GM18499 (cell line): Measurements from ENCODE around the gene TMEM151A.
"Not testable (repeated sequence)": the region's sequence is repeated elsewhere in the genome, so short reads cannot be mapped to it uniquely, and the experiment has no call there.

ENCODE experiments used
- ATAC-seq: cut with Tn5 transposase; IDR thresholded peaks from one replicate; pipeline ENCODE4 v1.9.1; 2021; ENCODE audit warnings: moderate number of reproducible peaks; ENCODE audit not compliant: insufficient read depth, unreplicated experiment

Gene TMEM151A

GRCh38 chr11:66291706-66292542, at the start of gene TMEM151A:
TMEM151A (plus strand) TSS chr11:66291894; CDS start chr11:66292014, 120 bp downstream.
- no peak for ATAC-seq

GRCh38 chr11:66242095-66242765, 49.5 kb upstream of the TMEM151A start:
- ATAC-seq = no peak

- ATAC-seq = no peak
Observed at GRCh38 chr11:66243782-66244535, 47.7 kb upstream of the TMEM151A start.

DNA sequence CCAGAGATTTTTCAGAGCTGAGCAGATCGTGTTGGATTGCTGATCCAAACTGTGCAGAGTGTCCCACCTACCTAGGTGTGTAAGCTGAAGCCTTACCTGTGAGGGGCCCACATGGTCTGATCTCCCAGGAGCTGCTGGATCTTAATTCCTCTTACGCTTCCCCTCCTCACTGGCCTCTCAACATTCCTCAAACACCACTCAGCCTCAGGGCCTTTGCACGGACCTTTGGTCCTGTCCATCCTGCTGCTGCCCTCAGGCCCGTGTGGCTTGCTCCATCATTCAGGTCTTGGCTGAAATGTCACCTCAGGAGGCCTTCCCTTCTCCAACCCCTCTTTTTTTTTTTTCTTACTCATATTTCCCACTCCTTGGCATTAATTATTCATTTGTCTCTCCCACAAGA, 44.4 kb upstream of the TMEM151A start:
- no peak for ATAC-seq

DNA sequence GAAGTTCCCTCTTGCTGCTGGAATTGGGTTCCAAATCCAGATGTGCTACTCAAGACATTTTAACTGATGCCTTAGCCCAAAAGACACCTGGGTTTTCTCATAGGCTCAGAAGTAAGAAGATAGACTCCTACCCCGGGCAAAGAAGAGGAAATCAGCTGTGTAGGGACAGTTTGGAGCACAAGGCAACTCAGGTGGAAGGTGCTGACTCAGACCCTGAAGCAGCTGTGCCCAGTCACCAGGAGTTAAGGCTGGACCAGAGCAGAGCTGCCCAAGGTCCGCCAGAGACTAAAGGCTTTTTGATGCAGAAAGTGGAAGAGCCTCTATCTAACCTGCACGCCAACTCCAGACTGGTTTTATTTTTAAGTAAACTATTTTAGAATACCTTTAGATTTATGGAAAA, 43.9 kb upstream of the TMEM151A start:
- ATAC-seq = no peak

- ATAC-seq = no peak
Observed at GRCh38 chr11:66248903-66249302, 42.8 kb upstream of the TMEM151A start.

DNA sequence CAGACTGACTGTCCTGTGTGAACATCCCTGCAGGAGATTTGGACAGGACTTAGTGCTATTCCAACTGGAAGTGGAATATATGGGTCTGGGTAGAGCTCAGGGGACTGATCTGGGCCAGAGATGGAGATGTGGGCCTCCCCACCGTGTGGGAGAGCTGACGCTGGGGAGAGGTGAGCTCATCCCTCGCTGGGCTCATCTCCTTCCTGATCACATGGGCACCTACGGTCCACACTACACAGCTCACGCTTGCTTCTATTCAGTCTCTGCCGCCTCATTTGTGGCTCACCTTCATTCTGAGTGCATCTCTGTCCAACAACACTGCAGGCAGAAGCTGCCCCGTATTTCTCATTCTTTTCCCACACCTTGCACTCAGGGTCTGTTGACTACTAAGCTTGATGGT, 39.9 kb upstream of the TMEM151A start:
- no peak for ATAC-seq

DNA sequence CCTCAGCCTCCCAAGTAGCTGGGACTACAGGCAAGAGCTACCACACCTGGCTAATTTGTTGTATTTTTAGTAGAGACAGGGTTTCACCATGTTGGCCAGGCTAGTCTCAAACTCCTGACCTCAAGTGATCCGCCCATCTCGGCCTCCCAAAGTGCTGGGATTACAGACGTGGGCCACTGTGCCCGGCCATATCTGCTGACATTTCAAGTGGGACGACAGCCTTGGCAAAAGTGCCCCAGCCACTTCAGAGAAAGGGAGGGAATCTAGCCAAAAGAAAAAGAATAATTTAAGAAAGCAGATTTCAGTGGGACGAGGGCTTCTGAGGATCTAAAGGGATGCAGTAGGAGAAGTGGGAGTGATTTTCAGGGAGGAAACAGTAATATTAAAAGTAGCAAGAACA, 38.6 kb upstream of the TMEM151A start:
- ATAC-seq = not testable (repeated sequence)

DNA sequence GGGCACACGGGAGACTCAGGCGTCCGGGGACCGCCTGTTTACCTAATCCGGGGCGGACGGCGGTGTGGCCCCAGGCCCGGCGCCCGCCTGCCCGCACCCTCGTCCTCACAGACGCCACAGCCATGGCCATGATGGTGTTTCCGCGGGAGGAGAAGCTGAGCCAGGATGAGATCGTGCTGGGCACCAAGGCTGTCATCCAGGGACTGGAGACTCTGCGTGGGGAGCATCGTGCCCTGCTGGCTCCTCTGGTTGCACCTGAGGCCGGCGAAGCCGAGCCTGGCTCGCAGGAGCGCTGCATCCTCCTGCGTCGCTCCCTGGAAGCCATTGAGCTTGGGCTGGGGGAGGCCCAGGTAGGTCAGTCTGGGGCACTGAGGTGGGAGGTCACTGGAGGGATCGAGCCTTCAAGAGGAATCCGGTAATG, 33.2 kb upstream of the TMEM151A start:
- ATAC-seq = no peak

DNA sequence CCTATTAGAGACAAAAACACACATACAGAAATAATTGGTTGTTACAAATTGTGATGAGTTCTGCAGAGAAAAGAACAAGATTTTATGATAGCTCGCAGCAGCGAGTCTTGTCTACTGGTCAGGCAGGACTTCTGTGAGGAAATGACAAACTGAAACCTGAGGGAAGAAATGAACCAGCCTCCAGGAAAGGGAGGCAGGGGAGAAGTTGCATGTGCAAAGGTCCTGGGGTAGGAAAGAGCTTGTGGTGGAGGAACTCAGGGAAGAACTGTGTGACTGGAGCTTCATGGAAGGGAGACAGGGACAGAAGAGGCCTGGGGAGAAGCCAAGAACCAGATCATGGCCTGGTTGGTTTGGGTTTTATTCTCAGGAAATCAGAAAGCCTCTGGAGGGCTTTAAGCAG, 32.5 kb upstream of the TMEM151A start:
- ATAC-seq = no peak

- no peak for ATAC-seq
Observed at GRCh38 chr11:66259956-66260355, 31.7 kb upstream of the TMEM151A start.

DNA sequence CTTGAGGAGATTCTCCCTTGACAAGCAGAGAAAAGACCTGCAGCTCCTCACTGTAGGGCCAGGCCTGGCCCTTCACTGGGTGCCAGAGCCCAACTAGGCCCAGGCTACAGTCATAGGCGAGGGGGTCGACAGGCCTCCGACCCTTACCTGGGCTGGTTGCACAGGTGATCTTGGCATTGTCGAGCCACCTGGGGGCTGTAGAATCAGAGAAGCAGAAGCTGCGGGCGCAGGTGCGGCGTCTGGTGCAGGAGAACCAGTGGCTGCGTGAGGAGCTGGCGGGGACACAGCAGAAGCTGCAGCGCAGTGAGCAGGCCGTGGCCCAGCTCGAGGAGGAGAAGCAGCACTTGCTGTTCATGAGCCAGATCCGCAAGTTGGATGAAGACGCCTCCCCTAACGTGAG, 30.1 kb upstream of the TMEM151A start:
- ATAC-seq = no peak

GRCh38 chr11:66262191-66262590, 29.5 kb upstream of the TMEM151A start:
- no peak for ATAC-seq

GRCh38 chr11:66262696-66263095, 29.0 kb upstream of the TMEM151A start:
- no peak for ATAC-seq

GRCh38 chr11:66263231-66263630, 28.5 kb upstream of the TMEM151A start:
- ATAC-seq = no peak

DNA sequence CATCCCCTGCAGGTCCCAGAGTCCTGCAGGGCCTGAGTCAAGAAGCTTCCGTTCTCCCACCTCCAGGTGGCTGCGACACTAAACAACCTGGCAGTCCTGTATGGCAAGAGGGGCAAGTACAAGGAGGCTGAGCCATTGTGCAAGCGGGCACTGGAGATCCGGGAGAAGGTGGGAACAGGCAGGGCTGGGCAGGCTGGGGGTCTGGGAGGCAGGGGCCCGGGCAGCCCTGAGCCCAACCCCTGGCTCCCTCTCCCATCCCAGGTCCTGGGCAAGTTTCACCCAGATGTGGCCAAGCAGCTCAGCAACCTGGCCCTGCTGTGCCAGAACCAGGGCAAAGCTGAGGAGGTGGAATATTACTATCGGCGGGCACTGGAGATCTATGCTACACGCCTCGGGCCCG, 27.9 kb upstream of the TMEM151A start:
- ATAC-seq = no peak

GRCh38 chr11:66264383-66264782, 27.3 kb upstream of the TMEM151A start:
- no peak for ATAC-seq

GRCh38 chr11:66264914-66265313, 26.8 kb upstream of the TMEM151A start:
- no peak for ATAC-seq

DNA sequence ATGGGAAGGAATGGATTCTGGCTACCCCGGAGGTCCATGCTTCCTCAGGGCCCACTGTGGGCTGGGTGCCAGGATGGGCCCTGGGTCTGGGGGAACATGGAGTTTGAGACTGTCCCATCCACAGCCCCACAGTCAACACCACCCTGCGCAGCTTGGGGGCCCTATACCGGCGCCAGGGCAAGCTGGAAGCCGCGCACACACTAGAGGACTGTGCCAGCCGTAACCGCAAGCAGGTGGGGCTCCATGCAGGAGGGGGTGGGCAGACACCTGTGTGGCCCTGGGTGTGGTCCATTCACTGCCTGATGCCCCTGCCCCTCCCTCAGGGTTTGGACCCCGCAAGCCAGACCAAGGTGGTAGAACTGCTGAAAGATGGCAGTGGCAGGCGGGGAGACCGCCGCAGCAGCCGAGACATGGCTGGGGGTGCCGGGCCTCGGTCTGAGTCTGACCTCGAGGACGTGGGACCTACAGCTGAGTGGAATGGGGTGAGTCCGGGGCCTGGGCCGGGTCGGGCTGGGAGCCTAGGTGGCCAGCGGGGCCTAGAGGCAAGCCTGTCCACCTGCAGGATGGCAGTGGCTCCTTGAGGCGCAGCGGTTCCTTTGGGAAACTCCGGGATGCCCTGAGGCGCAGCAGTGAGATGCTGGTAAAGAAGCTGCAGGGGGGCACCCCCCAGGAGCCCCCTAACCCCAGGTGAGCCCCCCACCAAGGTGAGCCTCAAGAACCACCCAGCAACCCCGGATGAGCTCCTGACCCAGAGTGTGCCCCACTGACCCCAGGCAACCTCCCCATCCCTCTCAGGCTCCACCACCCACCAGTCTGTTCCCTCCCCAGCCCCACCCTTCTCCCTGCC, 25.9 kb upstream of the TMEM151A start:
- ATAC-seq = no peak

- ATAC-seq = no peak
Observed at GRCh38 chr11:66266378-66267038, 25.2 kb upstream of the TMEM151A start.
